GM18861 (cell line): ENCODE data around the gene PKP1.

Source experiments
- ATAC-seq: cut with Tn5 transposase; IDR thresholded peaks from one replicate; pipeline ENCODE4 v1.9.1; 2021; ENCODE audit not compliant: unreplicated experiment

Gene PKP1

DNA sequence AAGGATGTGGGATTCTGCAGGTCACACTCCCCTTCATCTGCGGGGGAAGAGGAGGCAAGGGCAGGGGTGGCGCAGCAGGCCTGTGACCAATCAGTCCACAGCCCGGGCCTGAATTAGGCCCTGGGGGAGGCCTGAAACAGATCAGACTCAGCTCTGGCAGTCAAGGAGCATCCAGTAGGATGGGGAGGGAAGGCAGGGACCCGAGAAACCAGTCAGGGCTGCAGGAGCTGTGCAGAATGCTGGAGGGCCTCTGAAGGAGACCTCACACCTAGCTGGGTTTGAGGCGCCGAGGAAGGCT, 81.5 kb downstream of the PKP1 start:
- no peak for ATAC-seq

- no peak for ATAC-seq
These were observed 81.9 kb downstream of the PKP1 start for GRCh38 chr1:201365251-201365650.

- no peak for ATAC-seq
These were observed 83.4 kb downstream of the PKP1 start for GRCh38 chr1:201366696-201367095.

DNA sequence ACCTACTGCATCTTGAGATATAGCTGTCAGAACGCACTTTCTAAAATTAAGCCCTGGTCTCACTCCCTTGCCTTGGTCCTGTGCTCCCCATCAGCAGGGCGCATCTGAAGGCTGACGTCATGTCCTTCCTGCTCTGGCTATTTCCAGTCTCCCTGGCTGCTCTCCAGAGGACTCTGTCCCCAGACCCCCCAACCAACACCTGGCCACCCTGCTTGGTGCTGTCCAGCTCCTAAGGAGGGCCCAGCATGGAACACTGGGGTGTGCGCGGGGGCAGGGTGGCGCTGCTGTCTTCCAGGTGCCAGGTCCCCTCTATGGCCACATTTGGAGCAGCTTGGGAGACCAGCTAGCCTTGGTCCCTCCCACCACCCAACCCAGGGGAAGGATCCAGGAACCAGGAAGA, 85.9 kb downstream of the PKP1 start:
- no peak for ATAC-seq

- no peak for ATAC-seq
These were observed 87.2 kb downstream of the PKP1 start for GRCh38 chr1:201370500-201370899.

GRCh38 chr1:201371276-201371675, 88.0 kb downstream of the PKP1 start:
- ATAC-seq: no peak

GRCh38 chr1:201371792-201372191, 88.5 kb downstream of the PKP1 start:
- no peak for ATAC-seq

DNA sequence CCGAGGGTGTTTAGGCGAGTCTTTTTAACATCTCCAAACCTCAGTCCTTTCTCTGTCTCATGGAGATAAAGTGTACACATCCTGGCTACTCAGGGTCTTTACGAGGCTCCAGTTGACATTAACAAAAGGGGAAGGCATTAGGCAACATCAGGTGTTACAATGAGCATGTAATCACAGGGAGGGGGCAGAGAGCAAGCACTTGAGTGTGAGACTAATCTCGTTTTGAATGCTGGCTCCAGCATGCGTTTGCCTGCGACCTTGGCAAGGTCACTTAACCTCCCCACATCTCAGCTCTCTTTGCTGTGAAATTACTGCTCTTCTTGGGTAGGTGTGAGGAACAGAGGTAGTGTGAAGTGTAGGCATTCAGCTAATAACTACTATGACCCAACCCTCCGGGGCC, 91.1 kb downstream of the PKP1 start:
- ATAC-seq: no peak

- ATAC-seq: no peak
These were observed 91.9 kb downstream of the PKP1 start for GRCh38 chr1:201375169-201375568.

GRCh38 chr1:201376107-201376463, 92.8 kb downstream of the PKP1 start:
- ATAC-seq: no peak

GRCh38 chr1:201376464-201377374, 93.4 kb downstream of the PKP1 start:
- ATAC-seq: no peak

DNA sequence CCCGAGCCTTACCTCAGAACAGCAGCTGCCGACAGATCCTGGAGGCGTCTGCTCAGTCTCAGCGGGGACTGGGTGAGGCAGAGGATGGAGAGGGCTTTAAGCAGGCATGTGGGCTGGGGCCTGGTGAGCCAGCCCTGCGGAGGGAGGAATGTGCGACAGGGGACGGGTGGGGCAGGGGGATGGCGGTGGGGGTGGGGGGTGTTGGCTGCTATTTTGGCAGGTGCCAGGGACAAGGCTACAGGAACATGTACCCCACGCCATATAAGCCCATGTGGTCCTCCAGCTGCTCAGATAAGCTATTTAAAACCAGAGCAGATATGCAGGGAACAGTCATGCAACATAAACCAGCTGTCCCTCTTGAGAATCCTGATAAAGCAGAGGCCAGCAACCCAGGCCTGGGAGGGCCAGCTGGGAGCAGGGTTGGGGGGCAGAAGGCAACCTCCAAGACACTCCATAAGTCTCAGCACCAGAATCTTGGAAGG, 94.3 kb downstream of the PKP1 start, which contains the start of gene TNNT2:
TSS of gene TNNT2 (minus strand) at position 70 of the 482 bp plus-strand sequence. CDS start 4,426 bp downstream, outside the sequence.
- ATAC-seq: no peak

GRCh38 chr1:201378804-201379203, 95.5 kb downstream of the PKP1 start:
- no peak for ATAC-seq

DNA sequence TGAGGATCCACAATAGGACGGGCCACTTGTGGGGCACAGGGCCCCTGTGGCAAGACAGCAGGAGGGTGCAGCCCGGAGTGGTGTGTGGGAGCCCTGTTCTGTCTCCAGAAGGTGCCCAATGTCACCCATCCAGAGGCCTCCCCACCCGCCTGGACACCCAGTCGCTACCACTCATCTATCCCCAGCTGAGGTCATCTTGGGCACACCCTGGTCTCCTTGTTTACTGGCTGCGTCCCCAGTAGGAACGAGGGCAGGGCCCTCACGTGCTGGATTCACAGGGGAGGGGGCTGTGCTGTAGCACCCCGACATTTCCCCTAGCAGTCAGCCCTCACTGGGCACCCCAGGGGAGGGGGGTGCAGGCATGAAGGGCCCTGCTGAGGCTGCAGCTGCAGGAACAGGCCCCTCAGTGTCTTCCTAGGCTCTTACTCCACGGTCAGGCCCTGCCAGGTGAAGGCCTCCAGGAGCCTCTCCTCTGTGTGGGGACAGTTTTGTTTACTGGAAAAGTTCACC, 96.5 kb downstream of the PKP1 start:
- no peak for ATAC-seq

DNA sequence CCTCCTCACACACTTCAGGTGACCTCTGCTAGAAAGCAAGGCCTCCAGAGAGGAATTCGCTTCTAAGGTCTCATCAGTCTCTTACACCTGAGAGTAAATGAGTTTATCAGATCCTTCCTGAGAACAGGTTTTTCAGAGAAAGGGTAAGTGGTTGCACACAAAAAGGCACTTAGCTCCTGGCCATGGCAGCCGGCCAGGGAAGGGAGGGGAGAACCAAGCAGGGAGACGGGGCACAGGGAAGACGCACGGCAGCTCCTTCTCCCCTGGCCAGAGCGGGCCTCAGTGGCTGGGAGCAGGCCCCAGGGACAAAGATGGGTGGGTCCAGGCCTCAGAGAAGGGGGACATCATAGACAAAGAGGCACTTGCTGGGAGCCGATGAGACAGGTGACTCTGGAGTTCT, 97.8 kb downstream of the PKP1 start:
- ATAC-seq: no peak
